Brain pericyte (primary cell): Measurements from ENCODE around the gene PLCL1.

ENCODE experiments used
- DNase-seq: peaks from one replicate; pipeline ENCODE4 v3.0.0-alpha.2; 2012; ENCODE audit warnings: low read depth, low spot score

PLCL1 gene

GRCh38 chr2:197857476-197858107, 53.2 kb downstream of the PLCL1 start:
- DNase-seq: no peak

GRCh38 chr2:197858607-197859140, 54.3 kb downstream of the PLCL1 start:
- no peak for DNase-seq

GRCh38 chr2:197862246-197862955, 58.0 kb downstream of the PLCL1 start:
- DNase-seq: no peak

- no peak for DNase-seq
Observed at GRCh38 chr2:197863744-197864143, 59.4 kb downstream of the PLCL1 start.

GRCh38 chr2:197866455-197866854, 62.1 kb downstream of the PLCL1 start:
- DNase-seq: no peak

GRCh38 chr2:197867033-197867432, 62.6 kb downstream of the PLCL1 start:
- DNase-seq: no peak

- no peak for DNase-seq
Observed at GRCh38 chr2:197867624-197868023, 63.2 kb downstream of the PLCL1 start.

GRCh38 chr2:197868206-197868605, 63.8 kb downstream of the PLCL1 start:
- no peak for DNase-seq

- DNase-seq: no peak
Observed at GRCh38 chr2:197869041-197869440, 64.6 kb downstream of the PLCL1 start.

GRCh38 chr2:197869501-197870111, 65.2 kb downstream of the PLCL1 start:
- DNase-seq: no peak

GRCh38 chr2:197870137-197870536, 65.7 kb downstream of the PLCL1 start:
- no peak for DNase-seq

GRCh38 chr2:197871780-197872456, 67.5 kb downstream of the PLCL1 start:
- DNase-seq: no peak

GRCh38 chr2:197873293-197873701, 68.9 kb downstream of the PLCL1 start:
- peak; percentile 44 for DNase-seq

GRCh38 chr2:197875763-197876162, 71.4 kb downstream of the PLCL1 start:
- DNase-seq: no peak

- DNase-seq: no peak
Observed at GRCh38 chr2:197876524-197876923, 72.1 kb downstream of the PLCL1 start.

- DNase-seq: no peak
Observed at GRCh38 chr2:197877038-197877437, 72.6 kb downstream of the PLCL1 start.

GRCh38 chr2:197878792-197879191, 74.4 kb downstream of the PLCL1 start:
- DNase-seq: peak; percentile 21

GRCh38 chr2:197879812-197880408, 75.5 kb downstream of the PLCL1 start:
- no peak for DNase-seq

GRCh38 chr2:197883354-197884032, 79.1 kb downstream of the PLCL1 start:
- DNase-seq: no peak

- no peak for DNase-seq
Observed at GRCh38 chr2:197884252-197884651, 79.9 kb downstream of the PLCL1 start.

- DNase-seq: no peak
Observed at GRCh38 chr2:197885126-197885525, 80.7 kb downstream of the PLCL1 start.
